G401 (cell line): ENCODE data around the gene ZBTB7C. TPM values are rescaled to one million over a fixed set of nuclear protein-coding genes. Genes with fewer than 3 reads are reported as not detected.
A peak's percentile ranks its signal among the peaks of the same experiment; 100 is the strongest.

ENCODE experiments used
- DNase-seq: peaks from one replicate; pipeline ENCODE4 v3.0.0-alpha.2; 2015; ENCODE audit warnings: low spot score
- in situ Hi-C: cut with HindIII; loops from 2 replicates; pipeline ENCODE4 v1.10.0; 2016; ENCODE audit warnings: low sequenced_read_pairs, mixed read lengths
- total RNA-seq: library from RNA; depleted of rRNA; stranded (reverse); fragments of >200 nt; shearing (Covaris generic); gene quantifications from 2 replicates; pipeline ENCODE4 v1.2.3, GENCODE V29; 2014

Gene ZBTB7C
- total RNA-seq, 1 experiment from 2014 or later = not detected

- DNase-seq = no peak
- in situ Hi-C loops = no loop called here
These were observed 50.3 kb downstream of the ZBTB7C start for GRCh38 chr18:48358868-48359267.

GRCh38 chr18:48356909-48357631 lies 52.1 kb downstream of the ZBTB7C start:
- DNase-seq = no peak
- in situ Hi-C loops = no loop called here

- in situ Hi-C loops = no loop called here
- no peak for DNase-seq
These were observed 52.9 kb downstream of the ZBTB7C start for GRCh38 chr18:48356151-48356745.

GRCh38 chr18:48355276-48356115 lies 53.7 kb downstream of the ZBTB7C start:
- no peak for DNase-seq
- in situ Hi-C loops = no loop called here

GRCh38 chr18:48354746-48355260 lies 54.4 kb downstream of the ZBTB7C start:
- in situ Hi-C loops = no loop called here
- no peak for DNase-seq

- no peak for DNase-seq
- in situ Hi-C loops = no loop called here
These were observed 57.0 kb downstream of the ZBTB7C start for GRCh38 chr18:48352051-48352755.

GRCh38 chr18:48351216-48352050 lies 57.8 kb downstream of the ZBTB7C start:
- no peak for DNase-seq
- in situ Hi-C loops = no loop called here

- in situ Hi-C loops = no loop called here
- no peak for DNase-seq
These were observed 60.4 kb downstream of the ZBTB7C start for GRCh38 chr18:48348739-48349138.

- no peak for DNase-seq
- in situ Hi-C loops = no loop called here
These were observed 61.3 kb downstream of the ZBTB7C start for GRCh38 chr18:48347756-48348326.

- in situ Hi-C loops = no loop called here
- no peak for DNase-seq
These were observed 63.6 kb downstream of the ZBTB7C start for GRCh38 chr18:48345596-48345995.

- peak; percentile 15 for DNase-seq
- in situ Hi-C loops = no loop called here
These were observed 66.6 kb downstream of the ZBTB7C start for GRCh38 chr18:48342581-48342980.

- in situ Hi-C loops = no loop called here
- DNase-seq = peak; percentile 41
These were observed 67.1 kb downstream of the ZBTB7C start for GRCh38 chr18:48342125-48342524.

GRCh38 chr18:48340560-48340959 lies 68.6 kb downstream of the ZBTB7C start:
- peak; percentile 83 for DNase-seq
- in situ Hi-C loops = no loop called here

GRCh38 chr18:48339692-48340091 lies 69.5 kb downstream of the ZBTB7C start:
- DNase-seq = no peak
- in situ Hi-C loops = no loop called here

GRCh38 chr18:48338915-48339314 lies 70.3 kb downstream of the ZBTB7C start:
- in situ Hi-C loops = no loop called here
- DNase-seq = peak; percentile 48

GRCh38 chr18:48337053-48337452 lies 72.1 kb downstream of the ZBTB7C start:
- no peak for DNase-seq
- in situ Hi-C loops = no loop called here

GRCh38 chr18:48336332-48336731 lies 72.9 kb downstream of the ZBTB7C start:
- in situ Hi-C loops = no loop called here
- no peak for DNase-seq

GRCh38 chr18:48335829-48336228 lies 73.4 kb downstream of the ZBTB7C start:
- in situ Hi-C loops = no loop called here
- DNase-seq = no peak
